Osteoblast (primary cell): ENCODE data around the gene COL9A1. TPM values are rescaled to one million over a fixed set of nuclear protein-coding genes. Genes with fewer than 3 reads are reported as not detected.

Source experiments
- DNase-seq: peaks from one replicate; pipeline ENCODE4 v3.0.0; 2011; ENCODE audit warnings: low spot score, mixed read lengths; ENCODE audit not compliant: insufficient read length; ENCODE audit errors: missing footprints
- H2AFZ ChIP-seq: 2 replicates; pipeline ENCODE4 v1.6.0; 2011; ENCODE audit warnings: mild to moderate bottlenecking, low read length
- H3K27ac ChIP-seq: 2 replicates; pipeline ENCODE4 v1.5.1; 2011; ENCODE audit warnings: mild to moderate bottlenecking, low read depth, low read length, moderate library complexity
- H3K27me3 ChIP-seq: 2 replicates; pipeline ENCODE4 v1.6.0; 2012; ENCODE audit warnings: mild to moderate bottlenecking, control low read depth, inconsistent platforms, low read length, moderate library complexity; ENCODE audit not compliant: insufficient read depth
- H3K36me3 ChIP-seq: 2 replicates; pipeline ENCODE4 v1.5.1; 2011; ENCODE audit warnings: mild to moderate bottlenecking, low read length, control low read depth, moderate library complexity; ENCODE audit not compliant: insufficient read depth
- H3K4me1 ChIP-seq: 2 replicates; pipeline ENCODE4 v1.5.1; 2011; ENCODE audit warnings: mild to moderate bottlenecking, low read length, control low read depth, moderate library complexity; ENCODE audit not compliant: insufficient read depth
- H3K4me2 ChIP-seq: 2 replicates; pipeline ENCODE4 v1.6.0; 2011; ENCODE audit warnings: mild to moderate bottlenecking, low read length; ENCODE audit not compliant: insufficient read depth
- H3K4me3 ChIP-seq: fragments of 200-600 bp; sonication (generic); 3 replicates; pipeline ENCODE4 v1.5.1; 2012; ENCODE audit warnings: mild to moderate bottlenecking, low read length, inconsistent platforms; ENCODE audit not compliant: insufficient read depth
- H3K79me2 ChIP-seq: 2 replicates; pipeline ENCODE4 v1.6.0; 2012; ENCODE audit warnings: mild to moderate bottlenecking, low read length, control low read depth, inconsistent platforms; ENCODE audit not compliant: insufficient read depth
- H3K9me3 ChIP-seq: 2 replicates; pipeline ENCODE4 v1.5.1; 2011; ENCODE audit warnings: low read depth, low read length, control low read depth
- H4K20me1 ChIP-seq: 2 replicates; pipeline ENCODE4 v1.6.0; 2012; ENCODE audit warnings: mild to moderate bottlenecking, low read length, control low read depth; ENCODE audit not compliant: insufficient read depth
- CTCF ChIP-seq: IDR thresholded peaks from 2 replicates; pipeline ENCODE4 v1.5.1; 2011; ENCODE audit warnings: mild to moderate bottlenecking, low read depth, low read length, moderate library complexity; ENCODE audit errors: extremely low read depth
- total RNA-seq: library from RNA; depleted of rRNA; stranded (reverse); fragments of >200 nt; gene quantifications from 2 replicates; pipeline ENCODE4 v1.2.3, GENCODE V29; 2012

Gene COL9A1
- total RNA-seq, 1 donor = not detected

GRCh38 chr6:70307008-70307407 lies 4.1 kb upstream of the COL9A1 start:
- no peaks in the 10 kb centered on the region for H3K36me3 ChIP-seq
- no peaks in the 10 kb centered on the region for H3K9me3 ChIP-seq
- DNase-seq = no peak
- H3K27me3 ChIP-seq = peaks cover 53% of the 10 kb centered on the region
- no peaks in the 10 kb centered on the region for H4K20me1 ChIP-seq
- no peaks in the 10 kb centered on the region for H3K79me2 ChIP-seq
- H3K4me1 ChIP-seq = no peaks in the 10 kb centered on the region
- no peak overlapping the region for H2AFZ ChIP-seq
- H3K4me3 ChIP-seq = no peak overlapping the region
- no peak overlapping the region for H3K27ac ChIP-seq
- no peak overlapping the region for H3K4me2 ChIP-seq
- TF ChIP-seq CTCF = no peak

GRCh38 chr6:70304616-70305015 lies 1.7 kb upstream of the COL9A1 start:
- H3K36me3 ChIP-seq = no peaks in the 10 kb centered on the region
- H2AFZ ChIP-seq = no peak overlapping the region
- no peak overlapping the region for H3K4me3 ChIP-seq
- H3K9me3 ChIP-seq = no peaks in the 10 kb centered on the region
- no peak for DNase-seq
- no peak overlapping the region for H3K4me2 ChIP-seq
- no peak overlapping the region for H3K27ac ChIP-seq
- peaks cover 50% of the 10 kb centered on the region for H3K27me3 ChIP-seq
- H4K20me1 ChIP-seq = no peaks in the 10 kb centered on the region
- TF ChIP-seq CTCF = no peak
- H3K79me2 ChIP-seq = no peaks in the 10 kb centered on the region
- H3K4me1 ChIP-seq = no peaks in the 10 kb centered on the region

GRCh38 chr6:70299456-70299855 lies 3.4 kb downstream of the COL9A1 start:
- Histone ChIP-seq H4K20me1 (no peaks in the 10 kb centered on the region), H3K4me2 (no peak overlapping the region), H3K9me3 (no peaks in the 10 kb centered on the region), H3K4me3 (no peak overlapping the region), H2AFZ (no peak overlapping the region), H3K4me1 (no peaks in the 10 kb centered on the region), H3K27me3 (peaks cover 35% of the 10 kb centered on the region), H3K79me2 (no peaks in the 10 kb centered on the region), H3K27ac (no peak overlapping the region), H3K36me3 (no peaks in the 10 kb centered on the region)
- no peak for TF ChIP-seq CTCF
- DNase-seq = no peak

- Histone ChIP-seq H2AFZ (no peak overlapping the region), H3K36me3 (no peaks in the 10 kb centered on the region), H3K27ac (no peak overlapping the region), H3K4me1 (no peaks in the 10 kb centered on the region), H3K4me2 (no peak overlapping the region), H3K4me3 (no peak overlapping the region), H4K20me1 (no peaks in the 10 kb centered on the region), H3K79me2 (no peaks in the 10 kb centered on the region), H3K27me3 (peaks cover 27% of the 10 kb centered on the region), H3K9me3 (no peaks in the 10 kb centered on the region)
- no peak for DNase-seq
- TF ChIP-seq CTCF = no peak
Measured at GRCh38 chr6:70298068-70298467, 4.8 kb downstream of the COL9A1 start.
